Mesendoderm (in vitro differentiated cells): ENCODE results near the gene HDHD2.

Experiments
- DNase-seq: peaks from one replicate; pipeline ENCODE4 v3.0.0; 2013
- H2AK5ac ChIP-seq: 2 replicates; pipeline ENCODE4 v1.6.1; 2013; ENCODE audit warnings: low read length, inconsistent platforms
- H2BK120ac ChIP-seq: 2 replicates; pipeline ENCODE4 v1.6.1; 2013; ENCODE audit warnings: low read depth, mild to moderate bottlenecking, low read length, moderate library complexity, mixed read lengths
- H2BK15ac ChIP-seq: replicated peaks from 2 replicates; pipeline ENCODE4 v1.6.1; 2013; ENCODE audit warnings: low read depth, mild to moderate bottlenecking, moderate library complexity
- H2BK5ac ChIP-seq: 2 replicates; pipeline ENCODE4 v1.6.1; 2013; ENCODE audit warnings: low read length, inconsistent platforms
- H3K18ac ChIP-seq: 2 replicates; pipeline ENCODE4 v1.6.1; 2013; ENCODE audit warnings: mild to moderate bottlenecking, low read length, mixed read lengths
- H3K23ac ChIP-seq: one replicate; pipeline ENCODE4 v1.6.1; 2013; ENCODE audit warnings: low read length
- H3K27ac ChIP-seq: 2 replicates; pipeline ENCODE4 v1.5.1; 2013; ENCODE audit warnings: low read depth, mild to moderate bottlenecking, inconsistent platforms, low read length, moderate library complexity
- H3K27me3 ChIP-seq: 2 replicates; pipeline ENCODE4 v1.6.1; 2013; ENCODE audit warnings: low read length, control low read depth, mild to moderate bottlenecking, inconsistent platforms; ENCODE audit not compliant: insufficient read depth, poor library complexity
- H3K36me3 ChIP-seq: 2 replicates; pipeline ENCODE4 v1.6.1; 2013; ENCODE audit warnings: low read length, inconsistent platforms; ENCODE audit not compliant: control insufficient read depth, insufficient read depth
- H3K4ac ChIP-seq: one replicate; pipeline ENCODE4 v1.6.1; 2013; ENCODE audit warnings: low read depth, mild to moderate bottlenecking, low read length, moderate library complexity
- H3K4me1 ChIP-seq: 2 replicates; pipeline ENCODE4 v1.6.1; 2013; ENCODE audit warnings: low read depth, low read length, inconsistent platforms; ENCODE audit not compliant: control insufficient read depth
- H3K4me2 ChIP-seq: 2 replicates; pipeline ENCODE4 v1.6.1; 2013; ENCODE audit warnings: low read length
- H3K4me3 ChIP-seq: 2 replicates; pipeline ENCODE4 v1.5.1; 2013; ENCODE audit warnings: mild to moderate bottlenecking, low read length
- H3K56ac ChIP-seq: one replicate; pipeline ENCODE4 v1.6.1; 2013; ENCODE audit warnings: low read length
- H3K79me1 ChIP-seq: 2 replicates; pipeline ENCODE4 v1.6.1; 2013; ENCODE audit warnings: low read length, inconsistent platforms
- H3K79me2 ChIP-seq: 2 replicates; pipeline ENCODE4 v1.6.1; 2013; ENCODE audit warnings: mild to moderate bottlenecking, low read length; ENCODE audit not compliant: control insufficient read depth, insufficient read depth
- H3K9ac ChIP-seq: 2 replicates; pipeline ENCODE4 v1.6.1; 2013; ENCODE audit warnings: low read length, inconsistent platforms
- H4K5ac ChIP-seq: one replicate; pipeline ENCODE4 v1.6.1; 2013; ENCODE audit warnings: low read length
- H4K8ac ChIP-seq: one replicate; pipeline ENCODE4 v1.6.1; 2013; ENCODE audit warnings: low read depth, mild to moderate bottlenecking, control low read depth, low read length, moderate library complexity
- WGBS: extraction: QIAGEN DNeasy Blood & Tissue Kit; methylation state at CpG from one replicate; pipeline ENCODE4 v1.1.7; 2013; ENCODE audit warnings: low lambda C conversion rate, missing lambda C conversion rate; ENCODE audit not compliant: insufficient coverage; ENCODE audit errors: extremely low coverage; 5-methylcytosine and 5-hydroxymethylcytosine counted together

HDHD2 gene

DNA sequence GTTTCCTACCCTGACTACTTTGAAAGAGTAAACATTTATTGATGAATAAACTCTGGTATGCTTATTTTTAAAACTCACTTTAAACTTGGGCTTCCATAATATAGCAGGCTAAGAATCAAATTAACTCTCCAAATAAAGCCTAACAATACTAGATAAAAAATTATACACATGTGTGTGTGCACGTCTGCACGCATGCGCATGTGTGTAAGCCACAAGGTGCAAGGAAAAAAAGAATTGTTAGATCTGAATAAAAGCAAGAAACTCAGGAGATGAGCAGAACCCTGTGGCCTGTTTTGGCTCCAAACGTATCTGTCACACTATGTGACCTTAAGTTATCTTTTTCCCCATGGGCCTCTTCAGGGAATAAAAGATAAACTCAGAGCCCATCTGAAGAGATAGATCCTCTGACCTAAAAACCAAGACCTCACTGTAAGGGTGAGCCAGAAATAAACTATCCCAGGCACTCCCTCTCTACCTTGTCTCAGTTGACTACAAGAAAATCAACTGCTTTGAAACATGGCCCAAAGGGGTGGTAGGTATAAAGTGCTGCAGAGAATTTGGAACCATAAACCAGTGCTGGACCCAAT, 6.3 kb downstream of the HDHD2 start:
- Histone ChIP-seq H2BK15ac (no peak overlapping the region), H3K4me3 (no peak overlapping the region), H2AK5ac (no peak overlapping the region), H3K79me2 (peaks cover 35% of the 10 kb centered on the region), H3K4me2 (no peak overlapping the region), H4K5ac (no peak overlapping the region), H4K8ac (no peak overlapping the region), H3K4me1 (no peaks in the 10 kb centered on the region), H3K4ac (no peak overlapping the region), H3K79me1 (peaks cover 15% of the 10 kb centered on the region), H3K27me3 (no peaks in the 10 kb centered on the region), H3K9ac (no peak overlapping the region), H3K36me3 (no peaks in the 10 kb centered on the region), H2BK120ac (no peak overlapping the region), H3K23ac (no peak overlapping the region), H3K56ac (no peak overlapping the region), H3K27ac (no peak overlapping the region), H2BK5ac (no peak overlapping the region), H3K18ac (no peak overlapping the region)
- WGBS = no CpG with 5 or more reads among the region's 4 CpGs
- DNase-seq = no peak

DNA sequence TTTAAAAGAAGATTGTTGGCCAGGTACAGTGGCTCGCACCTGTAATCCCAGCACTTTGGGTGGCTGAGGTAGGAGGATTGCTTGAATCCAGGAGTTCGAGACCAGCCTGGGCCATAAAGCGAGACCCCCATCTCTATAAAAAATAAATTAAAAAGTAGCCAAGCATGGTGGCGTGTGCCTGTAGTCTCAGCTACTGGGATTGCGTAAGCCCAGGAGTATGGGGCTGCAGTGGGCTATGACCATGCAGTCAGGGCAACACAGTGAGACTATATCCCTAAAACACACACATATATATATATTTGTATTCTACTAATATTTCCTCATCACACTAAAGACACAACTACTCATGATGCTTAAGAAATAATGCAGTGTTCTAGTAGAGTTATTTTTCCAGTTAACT, 7.1 kb downstream of the HDHD2 start:
- Histone ChIP-seq H2BK15ac (no peak overlapping the region), H2BK120ac (no peak overlapping the region), H4K8ac (no peak overlapping the region), H3K9ac (no peak overlapping the region), H3K56ac (no peak overlapping the region), H3K4me2 (no peak overlapping the region), H3K79me2 (peaks cover 28% of the 10 kb centered on the region), H2AK5ac (no peak overlapping the region), H3K4ac (no peak overlapping the region), H2BK5ac (no peak overlapping the region), H3K4me1 (no peaks in the 10 kb centered on the region), H3K27me3 (no peaks in the 10 kb centered on the region), H3K4me3 (no peak overlapping the region), H3K36me3 (no peaks in the 10 kb centered on the region), H4K5ac (no peak overlapping the region), H3K27ac (no peak overlapping the region), H3K23ac (no peak overlapping the region), H3K18ac (no peak overlapping the region), H3K79me1 (peaks cover 15% of the 10 kb centered on the region)
- no CpG with 5 or more reads among the region's 5 CpGs for WGBS
- no peak for DNase-seq

DNA sequence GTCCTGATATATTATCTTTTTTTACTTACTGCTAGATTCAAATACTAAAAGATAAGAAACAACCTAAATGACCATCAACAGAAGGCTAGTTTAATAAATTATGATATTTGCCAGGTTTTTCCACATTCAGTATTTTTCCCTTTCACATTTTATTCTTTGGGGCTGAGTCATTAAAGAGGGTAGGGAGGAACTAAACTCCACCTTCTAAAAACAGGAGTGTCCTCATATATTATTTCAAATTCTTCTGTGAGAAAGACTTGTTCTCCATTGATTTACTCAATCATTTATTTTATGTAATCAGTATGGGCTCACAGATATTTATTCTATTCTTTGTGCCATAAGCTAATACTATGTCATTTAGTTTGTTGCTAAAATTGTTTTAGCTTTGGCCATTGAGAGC, 9.0 kb downstream of the HDHD2 start:
- no peak overlapping the region for H2BK120ac ChIP-seq

DNA sequence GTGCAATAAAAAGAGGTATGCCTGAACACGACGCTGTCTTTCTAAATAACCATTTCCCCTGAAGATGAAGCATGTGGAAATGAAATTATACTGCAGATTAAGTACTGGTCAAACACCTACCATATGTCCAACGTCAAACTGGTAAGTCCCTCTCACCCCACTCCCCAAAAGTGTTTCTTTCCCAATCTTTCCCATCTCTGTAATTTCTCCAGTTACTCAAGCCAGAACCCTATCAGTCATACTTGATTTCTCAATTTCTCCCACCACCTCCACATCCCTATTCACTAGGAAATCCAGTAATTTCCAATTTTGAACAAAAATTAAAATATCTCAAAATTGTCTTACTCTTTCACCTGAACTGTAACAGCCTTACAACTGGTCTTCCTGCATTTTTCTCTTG, 29.2 kb downstream of the HDHD2 start:
- H2BK5ac ChIP-seq = no peak overlapping the region
- H3K23ac ChIP-seq = no peak overlapping the region
- H3K18ac ChIP-seq = no peak overlapping the region
- no peak overlapping the region for H3K9ac ChIP-seq
- H3K4me1 ChIP-seq = no peaks in the 10 kb centered on the region
- WGBS = no CpG with 5 or more reads among the region's 3 CpGs
- H3K56ac ChIP-seq = no peak overlapping the region
- no peaks in the 10 kb centered on the region for H3K79me1 ChIP-seq
- H3K27me3 ChIP-seq = no peaks in the 10 kb centered on the region
- no peak overlapping the region for H2BK120ac ChIP-seq
- no peak overlapping the region for H2BK15ac ChIP-seq
- no peaks in the 10 kb centered on the region for H3K36me3 ChIP-seq
- no peak overlapping the region for H3K4me2 ChIP-seq
- no peak for DNase-seq
- no peaks in the 10 kb centered on the region for H3K79me2 ChIP-seq
- H4K8ac ChIP-seq = no peak overlapping the region
- H4K5ac ChIP-seq = no peak overlapping the region
- H3K4ac ChIP-seq = no peak overlapping the region
- no peak overlapping the region for H2AK5ac ChIP-seq
- no peak overlapping the region for H3K27ac ChIP-seq
- H3K4me3 ChIP-seq = no peak overlapping the region

More for the DNA sequence above, 9.0 kb downstream of the HDHD2 start:
- no peak overlapping the region for H3K23ac ChIP-seq
- no peak overlapping the region for H3K56ac ChIP-seq
- no peaks in the 10 kb centered on the region for H3K36me3 ChIP-seq
- no peak overlapping the region for H3K4me3 ChIP-seq
- no peak overlapping the region for H4K8ac ChIP-seq
- no peak overlapping the region for H3K9ac ChIP-seq
- no peak overlapping the region for H3K4me2 ChIP-seq
- H4K5ac ChIP-seq = no peak overlapping the region
- H2BK5ac ChIP-seq = no peak overlapping the region
- H3K79me1 ChIP-seq = peaks cover 15% of the 10 kb centered on the region
- no peak overlapping the region for H3K4ac ChIP-seq
- H3K27ac ChIP-seq = no peak overlapping the region
- no peaks in the 10 kb centered on the region for H3K27me3 ChIP-seq
- no peak for DNase-seq
- H2BK15ac ChIP-seq = no peak overlapping the region
- H3K79me2 ChIP-seq = peaks cover 22% of the 10 kb centered on the region
- H2AK5ac ChIP-seq = no peak overlapping the region
- no peaks in the 10 kb centered on the region for H3K4me1 ChIP-seq
- no peak overlapping the region for H3K18ac ChIP-seq

DNA sequence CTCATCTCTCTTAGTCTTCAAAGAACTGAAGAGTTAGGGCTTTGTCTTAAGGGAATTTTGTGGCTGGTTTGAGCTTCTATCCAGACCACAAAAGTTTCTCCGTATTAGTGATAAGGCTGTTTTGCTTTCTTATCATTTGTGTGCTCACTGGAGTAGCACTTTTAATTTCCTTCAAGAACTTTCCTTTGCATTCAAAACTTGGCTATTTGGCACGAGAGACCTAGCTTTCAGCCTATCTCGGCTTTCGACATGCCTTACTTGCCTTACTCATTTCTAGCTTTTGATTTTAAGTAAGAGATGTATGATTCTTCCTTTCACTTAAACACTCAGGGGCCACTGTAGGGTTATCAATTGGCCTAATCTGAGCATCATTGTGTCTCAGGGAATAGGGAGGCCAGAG, 29.9 kb downstream of the HDHD2 start:
- Histone ChIP-seq H2BK5ac (no peak overlapping the region), H3K79me2 (no peaks in the 10 kb centered on the region), H3K27ac (no peak overlapping the region), H3K4ac (no peak overlapping the region), H4K8ac (no peak overlapping the region), H3K23ac (no peak overlapping the region), H3K9ac (no peak overlapping the region), H3K18ac (no peak overlapping the region), H3K4me1 (no peaks in the 10 kb centered on the region), H2AK5ac (no peak overlapping the region), H4K5ac (no peak overlapping the region), H3K36me3 (no peaks in the 10 kb centered on the region), H2BK15ac (no peak overlapping the region), H3K56ac (no peak overlapping the region), H3K4me2 (no peak overlapping the region), H3K4me3 (no peak overlapping the region), H3K79me1 (no peaks in the 10 kb centered on the region), H2BK120ac (no peak overlapping the region), H3K27me3 (no peaks in the 10 kb centered on the region)
- no CpG with 5 or more reads among the region's 4 CpGs for WGBS
- no peak for DNase-seq

DNA sequence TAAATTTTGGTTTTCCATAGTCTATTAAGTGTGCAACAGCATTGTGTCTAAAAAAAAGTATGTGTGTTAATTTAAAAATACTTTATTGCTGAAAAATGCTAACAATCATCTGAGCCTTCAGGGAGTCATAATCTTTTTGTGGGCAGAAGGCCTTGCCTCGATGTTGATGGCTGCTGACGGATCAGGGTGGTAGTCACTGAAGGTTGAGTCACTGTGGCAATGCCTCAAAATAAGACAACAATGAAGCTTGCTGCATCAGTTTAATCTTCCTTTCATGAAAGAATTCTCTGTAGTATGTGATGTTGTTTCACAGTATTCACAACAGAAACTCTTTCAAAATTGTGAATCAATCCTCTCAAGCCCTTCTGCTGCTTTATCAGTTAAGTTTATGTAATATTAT, 31.3 kb downstream of the HDHD2 start:
- H3K36me3 ChIP-seq = no peaks in the 10 kb centered on the region
- no peak overlapping the region for H2BK120ac ChIP-seq
- peaks cover 3% of the 10 kb centered on the region for H3K4me1 ChIP-seq
- no peak overlapping the region for H2BK15ac ChIP-seq
- no peaks in the 10 kb centered on the region for H3K79me2 ChIP-seq
- H3K56ac ChIP-seq = no peak overlapping the region
- H4K5ac ChIP-seq = no peak overlapping the region
- no peak for DNase-seq
- H3K9ac ChIP-seq = no peak overlapping the region
- H3K27me3 ChIP-seq = no peaks in the 10 kb centered on the region
- no peak overlapping the region for H3K4me2 ChIP-seq
- no peak overlapping the region for H3K23ac ChIP-seq
- WGBS = no CpG with 5 or more reads among the region's 2 CpGs
- H3K4ac ChIP-seq = no peak overlapping the region
- no peak overlapping the region for H2BK5ac ChIP-seq
- H3K18ac ChIP-seq = no peak overlapping the region
- no peak overlapping the region for H2AK5ac ChIP-seq
- no peaks in the 10 kb centered on the region for H3K79me1 ChIP-seq
- H3K27ac ChIP-seq = no peak overlapping the region
- H4K8ac ChIP-seq = no peak overlapping the region
- no peak overlapping the region for H3K4me3 ChIP-seq
